HG03060 (cell line): Measurements from ENCODE around the gene DCHS2.

Experiments
- ATAC-seq: cut with Tn5 transposase; IDR thresholded peaks from one replicate; pipeline ENCODE4 v1.9.1; 2021; ENCODE audit warnings: low read depth, moderate number of reproducible peaks; ENCODE audit not compliant: unreplicated experiment

Gene DCHS2, protein sequence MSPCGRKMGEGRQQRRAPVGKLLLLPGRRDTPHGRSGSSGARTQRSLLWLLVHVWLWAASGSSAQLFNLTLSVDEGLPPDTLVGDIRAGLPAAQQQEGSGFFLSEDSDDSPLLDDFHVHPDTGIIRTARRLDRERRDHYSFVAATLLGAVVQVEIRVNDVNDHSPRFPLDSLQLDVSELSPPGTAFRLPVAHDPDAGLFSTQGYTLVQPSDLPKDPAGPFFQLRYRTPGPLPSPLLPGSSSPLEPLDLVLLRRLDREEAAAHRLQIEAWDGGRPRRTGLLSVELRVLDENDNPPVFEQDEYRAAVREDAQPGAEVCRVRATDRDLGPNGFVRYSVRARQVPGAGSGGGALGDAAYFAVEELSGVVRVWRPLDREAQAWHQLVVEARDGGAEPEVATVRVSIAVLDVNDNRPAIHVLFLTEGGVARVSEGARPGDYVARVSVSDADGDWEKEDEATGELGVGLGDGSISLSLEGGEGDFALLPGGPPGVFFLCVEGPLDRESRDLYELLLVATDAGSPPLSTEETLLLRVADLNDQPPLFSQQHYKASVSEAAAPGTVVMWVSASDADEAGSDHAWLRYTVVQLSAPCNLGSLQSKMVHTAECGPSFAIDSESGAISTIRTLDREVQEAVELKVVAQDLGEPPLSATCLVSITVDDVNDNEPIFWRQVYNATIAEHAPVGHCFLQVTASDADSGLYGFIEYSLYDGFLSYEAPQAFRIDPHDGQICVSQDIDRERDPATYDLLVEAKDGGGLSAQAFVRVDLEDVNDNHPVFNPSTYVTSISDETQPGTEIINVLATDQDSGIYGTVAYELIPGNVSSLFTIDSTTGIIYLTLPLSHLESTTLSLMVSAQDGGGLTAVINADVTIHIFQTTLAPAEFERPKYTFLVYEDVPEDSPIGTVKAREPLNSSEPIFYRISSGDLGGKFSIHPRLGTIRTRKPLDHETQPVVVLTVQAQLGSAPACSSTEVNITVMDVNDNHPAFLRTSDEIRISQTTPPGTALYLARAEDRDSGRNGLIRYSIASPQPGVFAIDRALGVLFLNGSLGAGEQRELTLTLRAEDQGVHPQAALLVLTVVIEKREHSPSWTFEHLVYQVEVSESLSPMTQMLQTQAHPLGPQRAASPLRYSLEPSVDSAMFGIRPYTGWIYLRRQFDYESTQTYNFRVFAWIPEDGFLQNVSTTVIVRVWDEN (N-terminal part only)

DNA sequence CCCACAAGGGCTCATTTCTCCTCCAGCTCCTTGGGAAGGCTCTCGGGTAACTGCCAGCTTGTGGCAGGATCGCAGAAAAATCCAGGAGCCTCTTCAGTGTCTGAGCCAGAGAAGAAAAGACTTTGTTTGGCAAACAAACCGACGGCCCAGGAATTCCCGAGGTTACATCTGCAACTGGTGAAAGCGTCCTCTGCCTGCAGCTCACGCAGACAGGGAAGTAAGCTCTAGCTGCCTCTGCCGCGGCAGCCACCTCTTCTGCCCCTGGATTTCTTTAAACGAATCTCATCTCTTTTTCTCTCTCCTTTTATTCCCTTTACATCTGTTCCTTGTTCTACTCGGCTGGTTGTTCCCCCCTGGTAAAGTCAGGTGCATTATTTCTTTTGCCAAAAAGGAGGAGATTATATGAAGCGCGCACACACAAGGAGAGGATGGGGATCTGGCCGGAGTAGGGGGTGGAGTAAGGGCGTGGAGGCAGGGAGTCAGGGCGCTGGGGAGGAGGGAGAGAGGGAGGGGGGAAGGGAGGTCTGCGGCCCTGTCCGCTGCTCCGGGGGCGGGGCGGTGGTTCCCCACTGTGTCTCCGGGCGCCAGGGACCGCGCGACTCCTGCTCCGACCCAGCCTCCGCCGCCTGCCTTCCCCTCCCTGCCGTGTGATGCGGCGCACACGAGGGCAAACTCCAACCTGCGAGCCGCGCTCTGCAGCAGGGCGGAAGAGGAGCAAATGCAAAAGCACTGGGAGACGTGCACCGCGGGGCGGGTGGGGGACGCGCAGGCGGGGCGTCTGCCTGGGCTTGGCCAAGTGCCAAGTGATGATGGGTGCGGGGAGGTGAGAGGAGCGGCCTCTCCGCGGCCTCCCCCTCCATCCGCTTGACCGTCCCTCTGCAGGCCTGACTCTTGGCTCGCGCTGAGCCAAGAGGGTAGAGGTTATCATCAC, at the start of gene DCHS2:
Gene DCHS2 (minus strand): TSS at position 459 of the 931 bp plus-strand sequence. CDS start 444 bp downstream, at position 15.
- ATAC-seq = no peak

DNA sequence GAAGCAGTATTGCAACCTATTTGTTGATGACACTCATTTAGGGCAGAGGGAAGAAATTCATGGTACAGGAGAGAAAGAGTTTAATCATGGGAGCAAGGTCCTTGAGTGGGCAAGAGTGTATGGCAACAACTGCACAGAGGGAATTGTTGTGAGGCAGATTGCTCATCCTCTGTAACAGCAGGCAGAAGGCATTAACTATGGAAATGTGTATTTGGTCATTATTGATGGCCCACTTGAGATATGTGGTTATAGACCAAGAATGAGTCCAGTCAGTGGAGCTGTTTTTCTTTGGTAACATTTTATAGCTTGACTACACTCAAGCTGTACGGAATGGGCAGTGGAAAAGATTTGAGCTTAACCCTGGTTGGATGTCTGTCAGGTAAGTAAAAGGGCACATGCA, 42.7 kb upstream of the DCHS2 start:
- ATAC-seq = no peak

DNA sequence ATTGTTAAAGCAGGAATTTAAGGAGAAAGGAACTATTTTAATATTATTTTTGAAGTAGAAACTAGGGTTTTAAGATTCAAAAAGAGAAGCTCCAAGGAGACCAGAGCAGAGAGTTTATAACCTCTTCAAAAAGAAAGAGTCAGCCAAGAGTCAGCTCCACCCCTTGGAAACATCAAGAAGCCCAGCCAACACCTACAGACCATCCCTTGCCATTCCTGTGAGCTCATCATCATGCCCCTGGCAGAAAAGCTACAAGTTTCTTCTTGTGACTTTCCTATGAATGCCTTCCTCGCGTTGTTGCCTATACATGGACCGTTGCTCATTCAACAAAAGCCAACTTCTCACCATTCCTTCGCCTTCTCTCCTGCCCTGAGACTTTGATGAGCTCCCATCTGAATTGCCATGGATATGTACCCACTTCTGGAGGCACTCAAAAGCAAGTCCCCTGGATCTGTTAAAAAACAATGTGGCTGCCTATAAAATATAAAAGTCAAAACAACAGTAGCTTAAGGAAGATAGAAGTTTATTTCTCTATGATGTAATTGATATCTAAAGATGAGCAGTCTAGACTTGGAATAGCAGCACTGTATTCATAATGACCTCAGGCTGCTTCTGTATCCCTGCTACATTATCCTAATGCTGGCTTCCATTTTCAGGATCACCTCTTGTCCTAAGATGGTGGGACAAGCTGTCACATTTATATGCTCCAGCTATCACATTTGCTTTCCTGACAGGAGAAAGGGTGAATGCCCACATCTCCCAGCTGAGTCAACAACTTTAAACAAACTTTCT, 38.3 kb upstream of the DCHS2 start:
- ATAC-seq = no peak

DNA sequence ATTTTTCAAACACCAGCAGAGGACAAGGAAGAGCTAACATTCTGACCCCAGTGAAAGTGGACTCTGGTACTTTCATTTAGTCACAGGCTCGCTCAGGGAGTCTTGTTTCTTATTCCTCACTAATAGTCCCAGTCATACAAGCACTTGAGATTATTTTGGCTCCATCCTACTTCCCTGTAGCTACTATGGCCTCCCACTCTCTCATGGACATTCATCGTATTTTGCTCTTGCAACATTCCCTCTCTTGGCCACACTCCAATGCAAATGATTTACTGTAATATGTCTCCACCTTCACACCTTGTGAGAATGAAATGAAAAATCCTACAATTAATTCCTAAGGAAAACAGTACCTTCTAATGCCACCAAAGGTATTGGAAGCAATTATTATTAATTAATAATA, 37.3 kb upstream of the DCHS2 start:
- ATAC-seq = no peak

DNA sequence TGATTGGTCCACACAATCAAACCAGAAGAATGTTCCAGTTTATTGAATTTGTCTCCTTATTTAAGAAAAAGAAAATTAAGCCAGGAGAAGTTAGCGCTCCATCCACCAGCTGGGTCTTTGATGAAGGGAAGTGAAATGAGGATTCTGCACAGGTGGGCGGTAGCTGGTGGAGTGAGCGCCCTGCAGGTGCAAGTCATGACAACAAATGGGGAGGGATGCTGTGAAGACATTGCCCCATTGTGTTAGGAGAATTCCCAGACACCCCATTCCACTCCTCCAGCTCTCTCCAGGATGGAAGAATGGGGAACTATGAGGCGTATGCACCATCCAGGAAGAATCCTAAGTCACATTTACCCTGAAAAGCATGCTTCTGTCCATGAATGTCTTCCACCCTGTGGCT, 35.7 kb upstream of the DCHS2 start:
- ATAC-seq = no peak

DNA sequence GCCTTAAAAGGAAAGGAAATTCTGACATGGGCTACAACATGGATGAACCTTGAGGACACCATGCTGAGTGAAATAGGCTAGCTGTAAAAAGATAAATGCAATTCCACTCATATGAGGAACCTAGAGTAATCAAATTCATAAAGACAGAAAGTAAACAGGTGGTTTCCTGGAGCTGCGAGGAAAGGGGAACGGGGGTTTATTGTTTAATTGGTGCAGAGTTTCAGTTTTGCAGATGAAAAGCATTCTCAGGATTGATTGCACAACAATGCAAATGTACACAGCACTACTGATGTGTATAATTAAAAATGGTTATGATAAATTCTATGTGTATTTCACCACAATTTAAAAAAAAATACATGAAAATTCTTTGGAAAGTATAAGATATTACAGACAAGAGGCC, 34.6 kb upstream of the DCHS2 start:
- no peak for ATAC-seq

DNA sequence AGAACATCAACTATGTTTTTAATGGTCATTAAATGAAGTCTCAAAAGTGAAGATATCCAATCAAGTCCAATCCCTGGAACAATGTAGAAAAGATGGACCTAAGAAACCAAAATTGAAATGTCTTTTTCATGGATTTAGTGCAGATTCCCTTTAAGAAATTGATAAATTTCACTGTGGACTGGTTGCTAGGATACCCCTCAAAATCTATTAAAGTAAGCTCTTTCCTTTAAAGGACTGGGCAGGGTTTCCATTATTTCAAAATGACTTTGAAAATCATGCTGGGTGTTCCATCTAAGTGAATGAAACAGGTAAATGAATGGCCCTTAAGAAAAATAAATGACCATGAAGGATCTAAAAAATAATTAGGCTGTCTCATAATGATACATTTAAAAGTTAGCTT, 30.0 kb upstream of the DCHS2 start:
- ATAC-seq = no peak

DNA sequence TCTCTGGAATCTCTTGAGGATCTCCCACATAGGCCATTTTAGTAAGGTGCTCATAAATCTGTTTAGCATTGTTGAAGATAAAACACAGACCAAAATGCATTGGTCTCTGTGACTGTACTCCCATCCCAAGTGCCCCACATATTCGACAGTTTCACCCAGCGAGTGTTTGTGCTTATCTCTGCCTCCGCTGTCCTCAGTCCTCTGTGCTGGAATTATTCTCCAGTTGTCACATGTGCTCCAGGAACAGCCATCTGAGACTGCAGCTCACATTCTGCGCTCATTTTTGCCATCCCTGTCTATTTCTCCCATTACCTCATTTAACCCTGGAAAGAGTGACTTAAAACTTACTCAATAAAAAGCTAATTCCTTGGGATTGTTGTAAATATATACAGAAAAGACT, 27.6 kb upstream of the DCHS2 start:
- ATAC-seq = no peak

DNA sequence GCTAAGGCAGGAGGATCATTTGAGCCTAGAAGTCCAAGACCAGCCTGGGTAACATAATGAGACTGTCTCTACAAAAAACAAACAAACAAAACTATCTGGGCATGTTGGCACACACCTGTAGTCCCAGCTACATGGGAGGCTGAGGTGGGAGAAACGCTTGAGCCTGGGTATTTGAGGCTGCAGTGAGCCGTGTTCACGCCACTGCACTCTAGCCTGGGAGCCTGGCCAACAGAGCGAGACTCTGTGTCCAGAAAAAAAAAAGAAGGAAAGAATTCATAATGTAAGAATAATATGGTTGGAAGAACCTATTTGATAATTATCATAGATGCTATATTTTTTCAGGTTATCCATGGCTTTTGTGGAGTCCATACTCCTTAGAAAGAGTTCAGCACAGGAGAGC, 26.0 kb upstream of the DCHS2 start:
- ATAC-seq = no peak

DNA sequence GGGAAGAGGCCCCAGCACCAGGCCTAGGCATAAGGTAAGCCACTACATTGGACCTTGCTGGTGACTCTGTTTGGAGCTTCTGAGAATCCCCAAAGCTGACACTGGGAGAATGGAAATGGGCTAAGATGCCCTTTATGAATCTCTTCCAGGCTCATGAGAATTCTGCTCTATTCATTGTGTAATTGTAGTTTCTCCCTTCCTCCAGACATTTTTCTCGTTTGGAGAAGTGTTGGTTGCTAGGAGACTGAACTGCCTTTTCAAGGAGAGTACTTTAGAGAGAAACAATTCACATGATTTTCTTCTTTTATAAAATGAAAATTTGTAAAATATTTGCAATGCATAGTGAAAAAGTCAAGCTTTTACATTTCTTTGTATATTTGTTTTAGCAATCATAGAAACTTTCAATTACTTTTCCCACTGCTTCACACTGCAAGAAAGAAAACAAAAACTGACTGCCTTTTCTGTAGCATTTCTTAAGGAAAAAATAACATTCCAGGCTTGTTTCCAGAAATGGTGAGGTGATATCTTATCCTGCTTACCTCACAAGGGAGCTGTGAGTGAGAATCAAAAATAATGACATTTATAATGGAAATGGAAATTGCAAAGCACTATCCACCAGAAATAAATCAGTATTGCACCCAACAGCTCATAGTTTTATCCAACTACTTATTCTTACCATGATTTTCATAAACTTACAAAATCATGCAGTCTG, 24.9 kb upstream of the DCHS2 start:
- no peak for ATAC-seq

DNA sequence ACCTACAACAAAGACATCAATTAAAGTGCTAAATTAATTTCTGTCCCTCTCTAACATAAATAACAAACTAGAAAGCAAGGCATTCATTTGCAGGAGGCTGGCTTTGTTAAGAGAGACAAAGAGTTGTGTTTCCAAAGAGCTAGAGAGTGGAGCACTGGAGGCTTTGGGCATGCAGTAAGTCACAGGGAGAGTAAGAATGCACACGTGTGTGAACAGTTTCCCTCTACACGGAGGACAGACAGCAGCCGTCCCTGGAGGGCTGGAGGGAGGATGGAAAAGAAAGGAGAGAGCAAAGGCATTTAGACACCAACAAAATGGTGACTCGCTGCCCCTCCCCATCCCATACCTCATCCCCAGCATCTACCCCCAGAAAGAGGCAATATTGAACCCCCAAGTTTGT, 20.4 kb upstream of the DCHS2 start:
- no peak for ATAC-seq

DNA sequence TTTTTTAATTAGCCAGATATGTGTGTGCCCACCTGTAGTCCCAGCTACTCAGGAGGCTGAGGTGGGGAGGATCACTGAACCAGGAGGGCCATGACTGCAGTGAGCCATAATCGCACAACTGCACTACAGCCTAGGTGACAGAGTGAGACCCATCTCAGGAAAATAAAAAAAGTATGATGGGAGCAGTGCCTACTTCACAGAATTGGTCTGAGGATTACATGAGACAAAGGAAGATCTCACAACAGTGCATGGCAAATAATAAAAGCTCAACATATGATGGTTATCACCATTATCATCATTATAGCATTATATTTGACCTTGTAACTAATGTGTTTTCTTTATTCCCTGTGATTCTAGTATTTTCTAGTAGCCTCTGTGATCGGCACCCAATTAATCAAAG, 19.9 kb upstream of the DCHS2 start:
- ATAC-seq = no peak

DNA sequence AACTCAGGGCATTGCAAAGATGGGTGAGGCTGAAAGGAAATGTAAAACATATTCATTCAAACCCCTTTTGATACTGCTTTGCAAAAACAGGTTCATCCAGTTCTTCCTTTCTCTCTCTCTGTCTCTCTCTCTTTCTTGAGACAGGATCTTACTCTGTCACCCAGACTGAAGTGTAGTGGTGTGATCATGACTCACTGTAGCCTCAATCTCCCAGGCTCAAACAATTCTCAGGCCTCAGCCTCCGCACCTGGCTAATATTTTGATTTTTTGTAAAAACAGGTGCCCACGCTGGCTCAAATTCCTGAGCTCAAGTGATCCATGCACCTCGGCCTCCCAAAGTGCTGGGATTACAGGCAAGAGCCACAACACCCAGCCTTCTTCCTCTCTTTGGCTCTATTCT, 15.6 kb upstream of the DCHS2 start:
- no peak for ATAC-seq

DNA sequence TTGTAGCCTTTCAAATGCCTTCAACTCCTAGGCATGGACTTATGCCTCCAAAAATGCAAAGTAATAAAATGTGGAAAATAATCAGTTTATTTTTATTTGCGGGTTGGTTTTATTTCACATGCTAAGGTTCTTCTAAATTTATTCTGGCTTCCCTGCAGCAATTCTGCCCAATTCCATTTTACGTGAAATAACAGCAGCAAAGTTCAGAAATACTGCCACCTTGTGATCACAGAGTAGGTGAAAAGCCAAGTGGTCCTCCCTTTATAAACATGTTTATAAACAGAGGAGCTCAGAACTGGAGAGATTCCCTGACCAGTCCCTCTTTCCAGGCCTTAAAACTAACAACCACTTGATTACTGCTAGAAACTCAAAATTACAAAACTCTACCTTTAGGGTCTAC, 14.7 kb upstream of the DCHS2 start:
- no peak for ATAC-seq

DNA sequence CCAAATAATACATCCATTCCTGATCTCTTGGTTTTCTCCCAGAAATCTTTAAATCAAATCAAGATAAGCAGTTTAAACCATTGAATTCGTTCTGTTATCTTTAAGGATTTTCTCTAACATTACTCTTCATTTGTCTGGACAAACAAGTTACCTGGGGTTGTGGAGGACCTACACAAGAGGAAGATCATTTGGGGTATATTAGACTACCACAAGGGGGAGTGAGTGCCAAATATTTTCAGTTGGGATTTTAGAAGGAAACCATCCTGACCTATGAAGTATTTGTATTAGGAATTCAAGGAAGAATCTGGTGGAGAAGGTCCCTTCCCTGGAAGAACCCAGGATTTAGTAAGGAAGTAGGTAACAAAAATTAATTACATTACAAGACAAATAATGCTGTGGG, 12.0 kb upstream of the DCHS2 start:
- no peak for ATAC-seq

DNA sequence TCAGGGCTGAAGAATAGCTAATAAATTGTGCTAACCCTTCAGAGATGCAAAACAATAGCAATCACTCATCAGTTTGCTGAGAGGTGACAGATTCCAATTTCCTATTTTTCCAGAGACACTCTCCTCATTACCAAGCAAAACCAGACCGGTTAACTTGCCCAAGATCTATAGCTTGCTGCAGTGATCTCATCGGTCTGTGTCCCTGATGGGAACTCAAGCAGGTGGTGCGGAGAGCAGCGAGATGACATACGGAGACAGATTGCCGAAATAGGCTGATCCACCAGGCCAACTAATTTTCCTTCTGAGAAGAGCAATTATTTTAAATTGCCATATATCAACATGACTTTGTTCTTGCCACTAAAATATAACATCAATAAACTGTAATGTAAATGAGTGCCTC, 10.5 kb upstream of the DCHS2 start:
- ATAC-seq = no peak

DNA sequence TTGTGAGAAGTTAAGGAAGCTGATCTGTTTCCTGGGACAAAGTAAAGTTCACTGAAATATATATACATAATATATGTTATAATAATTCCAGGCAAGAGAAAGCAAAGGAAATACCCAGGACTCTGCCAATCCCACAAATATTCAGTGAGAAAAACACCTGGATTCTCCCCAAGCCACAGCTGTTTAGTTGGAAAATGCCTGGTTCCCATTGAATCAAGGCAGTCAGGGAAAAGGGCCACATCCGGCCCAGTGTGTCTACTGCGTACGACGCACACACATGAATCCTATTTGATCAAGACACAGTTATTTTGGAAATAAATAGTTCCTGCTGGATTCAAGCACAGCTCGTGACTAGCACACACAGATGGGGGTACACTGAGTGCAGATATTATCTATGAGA, 6.3 kb upstream of the DCHS2 start:
- no peak for ATAC-seq

DNA sequence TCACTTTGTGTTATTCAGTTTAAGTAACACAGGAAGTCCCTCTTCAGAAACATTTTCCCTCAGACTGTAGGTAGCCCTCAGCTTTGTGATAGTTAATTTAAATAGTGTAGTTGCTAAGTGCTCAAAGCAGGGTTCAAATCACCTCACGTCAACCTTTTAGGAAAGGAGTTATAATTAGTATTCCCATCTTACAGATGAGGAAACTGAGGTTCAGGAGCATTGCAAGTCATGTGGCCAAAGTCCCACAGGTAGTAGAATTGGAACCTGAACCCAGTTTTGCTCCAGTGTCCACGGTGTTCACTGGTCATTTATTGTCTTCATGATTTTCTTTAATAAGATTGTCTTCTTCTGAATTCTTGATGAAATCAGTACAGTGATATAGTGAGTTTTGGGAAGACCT, 4.3 kb upstream of the DCHS2 start:
- no peak for ATAC-seq

DNA sequence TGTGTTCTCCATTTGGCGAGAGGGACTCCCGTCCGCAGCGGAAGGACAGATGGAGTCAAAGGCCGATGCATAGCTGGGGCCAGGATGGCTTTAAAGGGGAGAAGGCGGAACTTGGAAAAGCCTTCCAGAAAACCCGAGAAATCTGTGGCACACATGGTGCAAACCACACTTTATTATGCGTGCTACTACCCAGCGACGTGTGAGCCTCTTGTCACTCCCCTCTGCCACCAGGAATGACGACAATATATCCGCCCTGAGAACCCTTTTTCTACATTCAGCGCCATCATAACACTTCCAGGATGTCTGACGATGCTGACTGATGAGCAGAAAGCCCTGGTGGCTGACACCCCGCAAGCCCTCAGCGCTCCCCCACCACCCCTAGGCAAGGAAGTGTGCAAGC, 689 bp upstream of the DCHS2 start:
- ATAC-seq = no peak
